GM12801 (cell line): Measurements from ENCODE around the gene DPPA2.

Experiments used
- CTCF ChIP-seq: IDR thresholded peaks from one replicate; pipeline ENCODE4 v1.5.1; 2011; ENCODE audit warnings: control low read depth; ENCODE audit not compliant: insufficient read length; ENCODE audit errors: extremely low read depth

The DPPA2 gene

GRCh38 chr3:109316162-109316730 is at the start of gene DPPA2:
TSS of gene DPPA2 (minus strand) at chr3:109316517. CDS start at chr3:109314542, 1,975 bp downstream.
- TF ChIP-seq CTCF = no peak

GRCh38 chr3:109364088-109364487 is 47.8 kb upstream of the DPPA2 start:
- TF ChIP-seq CTCF = no peak

GRCh38 chr3:109363634-109364033 is 47.3 kb upstream of the DPPA2 start:
- TF ChIP-seq CTCF = no peak

- no peak for TF ChIP-seq CTCF
Observed at GRCh38 chr3:109362823-109363222, 46.5 kb upstream of the DPPA2 start.

- no peak for TF ChIP-seq CTCF
Observed at GRCh38 chr3:109356442-109357155, 40.3 kb upstream of the DPPA2 start.

- no peak for TF ChIP-seq CTCF
Observed at GRCh38 chr3:109355625-109356441, 39.5 kb upstream of the DPPA2 start.

- TF ChIP-seq CTCF = no peak
Observed at GRCh38 chr3:109353057-109353456, 36.7 kb upstream of the DPPA2 start.
